ENCODE data around the gene TMEM60. TPM values are rescaled to one million over a fixed set of nuclear protein-coding genes. Genes with fewer than 3 reads are reported as not detected.
A peak's percentile ranks its signal among the peaks of the same experiment; 100 is the strongest.
"Not testable (repeated sequence)": the region's sequence is repeated elsewhere in the genome, so short reads cannot be mapped to it uniquely, and the experiment has no call there.

Gene TMEM60
- polyA plus RNA-seq, 10 donors: 11.2 to 15.5 (median 12.7) TPM

DNA sequence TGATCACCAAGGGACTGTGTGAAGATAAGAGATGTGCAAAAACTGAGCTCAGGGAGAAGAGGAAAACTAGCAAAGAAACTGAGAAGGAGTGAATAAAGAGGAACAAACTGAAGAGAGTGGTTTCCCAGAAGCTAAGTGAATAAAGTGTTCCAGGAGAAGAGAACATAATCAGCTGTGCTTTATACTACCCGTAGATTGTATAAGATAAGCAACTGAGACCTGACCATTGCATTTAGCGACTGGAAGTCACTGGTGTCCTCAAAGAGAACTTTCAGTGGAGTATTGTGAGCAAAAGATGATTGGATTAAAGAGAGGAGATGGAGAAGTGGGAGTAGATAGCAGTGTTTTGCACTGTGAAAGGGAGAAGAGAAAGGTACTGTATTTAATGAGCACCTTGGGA, 14.9 kb upstream of the TMEM60 start:
- no peak for DNase-seq

DNA sequence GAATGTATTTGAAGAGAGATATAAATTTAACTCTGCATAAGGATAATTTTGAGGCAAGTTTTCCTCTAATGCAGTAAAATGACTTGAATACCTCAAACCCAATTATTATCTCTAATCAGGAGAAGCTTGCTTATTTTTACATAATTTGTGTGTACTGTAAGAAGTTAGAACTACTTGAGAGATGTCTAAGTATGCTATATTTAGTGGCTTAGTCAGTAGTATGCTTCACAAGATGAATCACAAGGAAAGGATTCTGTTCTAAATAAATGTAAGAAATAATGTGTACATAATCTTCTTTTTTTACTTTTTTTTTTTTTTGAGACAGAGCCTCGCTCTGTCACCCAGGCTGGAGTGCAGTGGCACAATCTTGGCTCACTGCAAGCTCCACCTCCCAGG, 14.1 kb upstream of the TMEM60 start:
- peak in 1 of 3 donors; percentile 58 for DNase-seq

DNA sequence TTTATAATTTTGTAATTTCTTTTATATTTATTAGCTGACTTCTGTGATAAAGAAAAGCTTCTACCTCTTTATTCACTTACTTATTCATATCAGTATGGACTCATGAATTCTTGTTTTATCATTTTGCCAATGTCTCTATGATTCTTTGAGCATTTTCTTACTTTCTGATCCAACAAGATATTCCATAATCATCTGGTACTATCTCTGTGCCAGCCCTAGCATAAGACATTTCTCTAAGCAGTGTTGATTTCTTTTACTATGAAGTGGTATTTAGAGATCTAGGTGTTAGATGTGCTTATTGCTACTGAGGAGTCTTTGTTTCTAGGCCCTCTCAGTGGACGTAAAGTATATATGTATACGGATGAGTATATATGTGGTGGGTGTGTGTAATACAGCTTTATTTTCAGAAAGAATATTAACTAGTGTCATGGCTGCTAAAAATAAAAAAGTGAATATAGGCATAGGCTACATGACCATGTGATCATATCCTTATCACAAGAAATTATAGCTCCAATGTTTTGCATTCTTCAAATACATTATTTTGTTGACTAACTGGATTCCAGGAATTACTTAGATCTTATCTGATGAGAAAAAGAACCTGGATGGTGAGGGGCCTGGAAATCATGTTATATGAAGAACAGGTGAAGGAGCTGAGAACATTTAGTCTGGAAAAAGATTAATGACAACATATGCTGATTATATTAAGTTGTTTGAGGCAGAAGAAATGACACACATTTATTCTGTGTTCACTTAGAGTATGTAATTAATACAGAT, 13.5 kb upstream of the TMEM60 start:
- peak in 1 of 3 donors; percentile 13 for DNase-seq

- no peak for DNase-seq
Measured at GRCh38 chr7:77808517-77808916, 10.3 kb upstream of the TMEM60 start.

GRCh38 chr7:77806425-77806824, 8.2 kb upstream of the TMEM60 start:
- DNase-seq: no peak

DNA sequence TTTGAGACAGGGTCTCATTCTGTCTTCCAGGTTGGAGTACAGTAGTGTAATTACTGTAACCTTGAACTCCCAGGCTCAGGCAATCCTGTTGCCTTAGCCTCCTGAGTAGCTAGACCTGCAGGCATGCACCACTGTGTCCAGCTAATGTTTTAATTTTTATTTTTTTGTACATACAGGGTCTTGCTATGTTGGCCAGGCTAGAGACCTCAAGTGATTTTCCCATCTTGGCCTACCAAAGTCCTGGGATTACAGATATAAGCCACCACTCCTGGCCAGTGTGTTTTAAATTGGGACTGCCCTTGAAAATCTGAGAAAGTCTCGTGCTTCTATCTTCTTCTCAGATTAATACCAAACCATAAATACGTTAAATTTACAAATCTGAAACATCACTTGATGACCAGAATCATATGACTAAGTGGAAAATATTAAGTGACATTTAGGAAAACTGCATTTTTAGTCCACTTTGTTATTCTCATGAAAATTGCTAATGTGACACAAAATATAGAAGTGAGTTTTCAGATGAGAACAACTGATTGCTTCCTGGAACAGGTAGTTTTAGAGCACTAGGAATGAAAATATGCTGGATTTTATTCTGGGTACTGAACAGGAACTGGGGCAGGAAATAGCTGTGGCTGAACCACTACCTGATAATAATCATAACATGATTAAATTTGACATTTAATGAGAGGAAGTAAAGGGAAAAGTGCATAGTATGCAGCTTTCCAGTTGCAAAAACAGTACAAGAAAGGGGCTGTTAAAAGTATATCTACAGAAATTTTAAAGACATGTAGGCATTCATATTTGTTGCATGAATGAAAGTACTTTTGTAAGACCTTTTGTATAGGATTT, 4.5 kb upstream of the TMEM60 start:
- no peak for DNase-seq

DNA sequence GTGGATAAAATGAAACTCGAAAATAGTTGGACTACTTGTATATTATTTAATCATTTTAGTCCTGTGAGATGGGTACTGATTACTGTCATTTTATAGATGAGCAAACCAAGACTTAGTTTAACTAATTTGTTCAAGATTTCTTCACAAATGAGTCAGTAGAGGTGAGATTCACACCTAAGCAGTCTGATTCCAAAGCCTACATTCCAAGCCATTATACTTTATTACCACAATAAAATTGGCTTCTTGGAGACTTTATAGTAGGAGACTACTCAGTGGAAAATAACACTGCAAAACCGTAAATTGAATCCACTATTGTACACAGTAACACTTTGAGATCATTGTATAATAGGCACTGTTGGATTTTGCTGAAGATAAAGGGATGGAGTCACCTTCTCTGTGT, 2.5 kb upstream of the TMEM60 start:
- no peak for DNase-seq

- DNase-seq: no peak
Measured at GRCh38 chr7:77800158-77800557, 1.9 kb upstream of the TMEM60 start.

- peak; percentile 23 to 87 (median 48) for DNase-seq
Measured at GRCh38 chr7:77799078-77799964, 1.1 kb upstream of the TMEM60 start.

DNA sequence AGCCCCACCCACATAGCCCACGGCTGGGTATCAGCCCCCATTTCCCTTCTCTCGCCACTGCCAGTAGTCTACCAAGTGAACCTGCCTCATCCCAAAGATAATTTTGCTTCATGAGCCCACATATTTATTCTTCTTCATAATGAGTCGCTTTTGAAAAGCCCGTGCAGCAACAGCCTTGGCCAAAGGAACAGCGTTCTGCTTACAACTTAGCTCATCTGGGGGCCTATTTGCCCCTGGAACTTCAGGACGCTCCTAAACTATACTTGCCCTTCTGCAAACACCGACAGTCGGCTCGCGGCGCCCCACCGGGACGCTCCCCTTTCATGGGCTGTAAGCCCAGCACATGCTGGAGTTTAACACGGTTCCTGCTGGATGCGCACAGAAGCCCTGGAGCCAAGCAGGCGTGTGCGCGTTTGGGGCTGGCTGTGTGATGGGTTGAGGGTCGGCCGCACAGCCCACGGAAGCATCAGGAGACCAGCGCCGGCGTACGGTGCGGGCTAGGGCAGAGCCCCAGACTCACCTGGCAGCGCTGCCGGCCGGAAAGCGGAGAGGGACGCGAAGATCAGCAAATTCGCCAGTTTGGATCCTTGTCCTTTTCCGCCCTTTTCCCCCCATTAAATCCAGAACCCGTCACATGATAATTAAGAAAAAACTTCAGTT, 370 bp downstream of the TMEM60 start:
- no peak for DNase-seq

GRCh38 chr7:77796960-77797359, 1.3 kb downstream of the TMEM60 start:
- DNase-seq: no peak

DNA sequence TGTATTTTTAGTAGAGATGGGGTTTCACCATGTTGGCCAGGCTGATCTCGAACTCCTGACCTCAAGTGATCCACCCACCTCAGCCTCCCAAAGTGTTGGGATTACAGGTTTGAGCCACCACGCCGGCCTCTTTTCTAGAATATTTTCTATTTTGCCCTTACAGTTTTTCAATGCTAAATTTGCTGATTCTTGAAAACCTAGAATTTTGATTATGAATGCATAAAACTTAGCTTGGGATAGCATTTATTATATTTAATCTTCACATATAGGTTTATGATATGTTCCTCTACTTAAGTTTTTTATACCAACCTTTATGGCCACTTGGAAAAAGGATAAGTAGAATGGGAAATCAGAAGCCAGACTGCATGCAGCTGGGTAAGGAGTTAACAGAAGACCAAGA, 2.1 kb downstream of the TMEM60 start:
- DNase-seq: no peak

GRCh38 chr7:77794000-77794399, 4.2 kb downstream of the TMEM60 start:
- DNase-seq: no peak

- DNase-seq: no peak
Measured at GRCh38 chr7:77791956-77792355, 6.3 kb downstream of the TMEM60 start.

GRCh38 chr7:77791336-77791735, 6.9 kb downstream of the TMEM60 start:
- DNase-seq: no peak

- no peak for DNase-seq
Measured at GRCh38 chr7:77788327-77788902, 9.8 kb downstream of the TMEM60 start.

DNA sequence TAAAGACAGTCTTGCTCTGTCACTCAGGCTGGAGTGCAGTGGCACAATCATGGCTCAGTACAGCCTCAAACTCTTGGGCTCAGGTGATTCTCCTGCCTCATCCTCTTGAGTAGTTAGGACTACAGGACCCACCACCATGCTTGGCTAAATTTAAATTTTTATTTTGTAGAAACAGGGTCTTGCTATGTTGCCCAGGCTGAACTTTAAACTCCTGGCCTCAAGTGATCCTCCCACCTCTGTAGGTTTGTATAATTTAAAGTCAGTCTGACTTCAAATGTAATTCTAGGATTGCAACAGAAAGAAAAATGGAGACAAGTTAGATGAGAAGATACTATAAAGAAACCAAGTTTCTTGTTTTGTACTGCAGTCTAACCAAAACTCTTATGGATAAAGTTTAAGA, 11.5 kb downstream of the TMEM60 start:
- DNase-seq: no peak

DNA sequence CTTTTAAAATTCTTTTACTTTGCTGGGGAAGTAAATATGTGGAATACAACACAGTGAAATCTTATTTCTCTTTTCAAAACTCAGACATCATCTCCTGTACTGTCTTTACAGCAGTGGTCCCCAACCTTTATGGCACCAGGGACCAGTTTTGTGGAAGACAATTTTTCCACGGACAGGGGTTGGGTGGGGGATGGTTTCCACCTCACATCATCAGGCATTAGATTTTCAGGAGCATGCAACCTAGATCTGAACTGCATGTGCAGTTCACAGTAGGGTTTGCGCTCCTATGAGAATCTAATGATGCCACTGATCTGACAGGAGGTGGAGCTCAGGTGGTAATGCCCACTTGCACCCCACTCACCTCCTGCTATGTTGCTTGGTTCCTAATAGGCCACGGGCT, 12.2 kb downstream of the TMEM60 start:
- no peak for DNase-seq

DNA sequence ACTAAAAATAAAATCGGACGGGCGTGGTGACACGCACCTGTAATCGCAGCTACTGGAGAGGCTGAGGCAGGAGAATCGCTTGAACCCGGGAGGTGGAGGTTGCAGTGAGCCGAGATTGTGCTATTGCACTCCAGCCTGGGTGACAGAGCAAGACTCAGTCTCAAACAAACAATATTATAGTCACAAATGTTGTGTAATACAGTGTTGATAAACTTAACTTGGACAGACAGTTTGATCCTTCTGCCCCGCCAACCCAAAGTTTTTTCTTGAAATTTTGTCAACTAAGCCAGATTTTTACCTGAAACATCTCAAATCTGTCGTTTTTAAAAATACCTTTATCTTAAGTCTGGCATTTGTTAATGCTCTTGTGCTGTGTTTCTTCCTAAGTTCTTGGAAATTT, 13.8 kb downstream of the TMEM60 start:
- DNase-seq: not testable (repeated sequence)

GRCh38 chr7:77783545-77783944, 14.7 kb downstream of the TMEM60 start:
- DNase-seq: no peak

DNA sequence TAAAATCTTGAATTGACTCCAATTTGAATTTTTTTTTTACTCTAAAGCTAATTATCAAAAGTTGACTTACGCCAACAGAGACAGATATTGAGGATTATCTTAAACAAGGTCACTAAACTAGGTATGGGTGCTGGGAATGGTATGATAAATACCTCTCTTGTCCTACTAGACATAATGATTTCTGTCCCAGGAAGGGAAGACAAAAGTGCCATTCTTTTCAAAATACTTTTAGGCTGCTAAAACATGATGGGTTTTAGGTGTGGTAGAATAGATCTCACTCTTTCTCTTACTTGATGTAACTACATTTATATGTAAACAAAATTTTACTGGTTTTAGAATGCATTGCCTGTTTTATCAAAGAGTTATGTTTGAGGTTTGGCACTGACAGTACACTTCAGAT, 15.1 kb downstream of the TMEM60 start:
- DNase-seq: no peak

Data from muscle of back (tissue), 11 donors.